Activated CD4-positive, alpha-beta T cell treated with anti-CD3 and anti-CD28 coated beads for 36 hours (primary cell): ENCODE results near the gene ATXN1. TPM values are rescaled to one million over a fixed set of nuclear protein-coding genes. Genes with fewer than 3 reads are reported as not detected.
A peak's percentile ranks its signal among the peaks of the same experiment; 100 is the strongest.
"Not testable (repeated sequence)": the region's sequence is repeated elsewhere in the genome, so short reads cannot be mapped to it uniquely, and the experiment has no call there.

ENCODE experiments used
- ATAC-seq: fragments of 200-7000 bp; cut with Tn5 transposase; one replicate; pipeline ENCODE4 v1.10.0; 2021; ENCODE audit warnings: mild to moderate bottlenecking, moderate library complexity
- CTCF ChIA-PET: fragments of 350-600 bp; sonication (Branson Sonifier 250); formaldehyde crosslinking; loops from one replicate; lab custom pipeline; 2021; ENCODE audit warnings: antibody characterized with exemption; lab: Charles Lee
- POLR2A ChIA-PET: fragments of 350-600 bp; sonication (Branson Sonifier 250); formaldehyde crosslinking; loops from one replicate; lab custom pipeline; 2021; ENCODE audit warnings: antibody characterized with exemption, inconsistent platforms; lab: Charles Lee
- DNase-seq: peaks from one replicate; pipeline ENCODE4 v3.0.0-alpha.2; 2020
- H3K27ac Mint-ChIP-seq: one replicate; pipeline ENCODE4 v1.8.0; 2021; ENCODE audit warnings: mixed read lengths
- H3K27me3 Mint-ChIP-seq: one replicate; pipeline ENCODE4 v1.8.0; 2021; ENCODE audit warnings: mixed read lengths
- H3K36me3 Mint-ChIP-seq: one replicate; pipeline ENCODE4 v1.8.0; 2021; ENCODE audit warnings: low read depth, mixed read lengths
- H3K4me1 Mint-ChIP-seq: one replicate; pipeline ENCODE4 v1.8.0; 2021; ENCODE audit warnings: mixed read lengths
- H3K4me3 Mint-ChIP-seq: one replicate; pipeline ENCODE4 v1.8.0; 2021; ENCODE audit warnings: mild to moderate bottlenecking, moderate library complexity, mixed read lengths
- H3K9me3 Mint-ChIP-seq: one replicate; pipeline ENCODE4 v1.8.0; 2021; ENCODE audit warnings: low read depth, mixed read lengths
- intact Hi-C, 2 experiments: fragments of 100-400 bp; cut with DNase I in 1 of 2; cut with micrococcal nuclease in 1 of 2; formaldehyde crosslinking; loops; one replicate each; pipeline versions ENCODE4 v1.14.2 to v1.15.1; 2022 to 2024; cut with DNase I, micrococcal nuclease
- total RNA-seq, 2 experiments: library from RNA; stranded (reverse); gene quantifications; one replicate each; pipeline ENCODE4 v1.2.3, GENCODE V29; 2021

The ATXN1 gene
- total RNA-seq, 2 experiments from 2014 or later: 19.8 to 22.8 TPM

DNA sequence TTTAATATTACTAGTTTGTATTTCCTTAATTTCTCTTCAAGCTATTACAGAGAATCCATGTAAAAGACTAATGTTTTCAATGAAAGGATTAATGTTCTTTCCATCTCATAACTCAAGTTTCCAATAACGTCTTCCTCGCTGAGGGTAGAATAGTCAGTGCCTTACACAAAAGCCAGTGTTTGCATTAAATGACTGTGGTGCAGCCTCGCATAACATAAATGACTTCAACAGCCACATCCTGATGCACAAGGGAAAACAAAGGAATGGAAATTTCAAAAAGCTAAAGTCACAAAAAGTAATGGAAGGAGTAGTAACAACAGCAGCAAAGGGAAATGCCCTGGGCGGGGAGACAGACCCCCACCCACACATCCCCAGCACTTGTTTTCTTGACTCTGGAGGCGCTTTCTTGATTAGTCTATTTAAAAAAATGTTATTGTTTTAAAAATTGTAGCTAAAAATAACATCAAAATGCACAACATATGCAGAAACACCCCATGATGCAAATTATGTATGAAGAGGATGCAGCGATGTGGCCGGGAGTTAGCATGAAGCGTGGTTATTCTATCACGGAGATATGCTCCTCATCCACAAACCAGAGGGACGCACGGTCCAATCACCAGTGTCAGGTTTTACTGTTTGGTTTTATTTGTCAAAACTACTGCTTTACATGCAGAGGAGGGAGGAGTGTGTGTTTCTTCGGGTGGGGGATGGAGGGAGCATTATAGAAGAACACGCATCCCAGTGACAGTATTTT, 294.3 kb downstream of the ATXN1 start:
- intact Hi-C loops: no loop called here
- POLR2A ChIA-PET: no interaction called here
- no peak for DNase-seq
- ATAC-seq: peak; percentile 22
- peaks cover 48% of the 10 kb centered on the region for H3K4me1 Mint-ChIP-seq
- no peak overlapping the region for H3K4me3 Mint-ChIP-seq
- H3K27ac Mint-ChIP-seq: peak overlapping the region; percentile 53
- CTCF ChIA-PET: interaction anchor here (0.7 to 1.1 kb wide), 3 partner anchors 12 to 28 kb away, joined by 3 to 4 read pairs (median 3); no protein-coding TSS in a partner anchor
- H3K9me3 Mint-ChIP-seq: no peaks in the 10 kb centered on the region
- H3K27me3 Mint-ChIP-seq: no peaks in the 10 kb centered on the region
- peaks cover 19% of the 10 kb centered on the region for H3K36me3 Mint-ChIP-seq

- POLR2A ChIA-PET: no interaction called here
Observed at GRCh38 chr6:16464045-16464444, 297.2 kb downstream of the ATXN1 start.

DNA sequence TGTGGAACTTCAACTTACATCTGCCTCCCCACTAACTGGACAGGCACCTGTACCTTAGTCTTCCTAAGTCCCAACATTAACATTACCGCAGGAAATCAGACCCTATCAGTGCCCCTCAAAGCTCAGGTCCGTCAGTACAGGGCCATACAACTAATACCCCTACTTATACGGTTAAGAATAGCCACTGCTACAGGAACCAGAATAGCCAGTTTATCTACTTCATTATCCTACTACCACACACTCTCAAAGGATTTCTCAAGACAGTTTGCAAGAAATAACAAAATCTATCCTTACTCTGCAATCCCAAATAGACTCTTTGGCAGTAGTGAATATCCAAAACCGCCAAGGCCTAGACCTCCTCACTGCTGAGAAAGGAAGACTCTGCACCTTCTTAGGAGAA, 298.0 kb downstream of the ATXN1 start:
- intact Hi-C loops, H3K27me3 Mint-ChIP-seq, H3K27ac Mint-ChIP-seq, H3K4me3 Mint-ChIP-seq, H3K9me3 Mint-ChIP-seq, ATAC-seq, DNase-seq, CTCF ChIA-PET, POLR2A ChIA-PET: not testable (repeated sequence)
- Mint-ChIP-seq H3K4me1 (peaks cover 24% of the 10 kb centered on the region), H3K36me3 (peaks cover 15% of the 10 kb centered on the region)

More at GRCh38 chr6:16464045-16464444, 297.2 kb downstream of the ATXN1 start:
- Mint-ChIP-seq H3K4me3 (no peak overlapping the region), H3K27me3 (no peaks in the 10 kb centered on the region), H3K4me1 (peaks cover 31% of the 10 kb centered on the region), H3K36me3 (peaks cover 15% of the 10 kb centered on the region), H3K9me3 (no peaks in the 10 kb centered on the region), H3K27ac (no peak overlapping the region)
- no peak for DNase-seq
- intact Hi-C loops: no loop called here
- no peak for ATAC-seq
- CTCF ChIA-PET: interaction anchor here (0.9 kb wide), 1 partner anchor 24 kb away, joined by 3 read pairs; no protein-coding TSS in a partner anchor

DNA sequence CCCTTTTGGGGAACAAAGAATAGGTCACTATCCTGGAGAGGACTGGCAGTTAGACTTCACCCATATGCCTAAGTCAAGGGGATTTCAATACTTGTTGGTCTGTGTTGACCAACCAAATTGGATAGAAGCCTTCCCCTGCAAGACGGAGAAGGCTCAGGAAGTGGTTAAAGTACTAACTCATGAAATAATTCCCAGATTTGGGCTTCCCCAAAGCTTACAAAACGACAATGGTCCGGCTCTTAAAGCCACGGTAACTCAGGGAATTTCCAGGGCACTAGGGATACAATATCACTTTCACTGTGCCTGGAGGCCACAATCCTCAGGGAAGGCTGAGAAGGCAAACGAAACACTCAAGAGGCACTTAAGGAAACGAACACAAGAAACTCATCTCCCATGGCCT, 299.8 kb downstream of the ATXN1 start:
- Mint-ChIP-seq H3K9me3 (peaks cover 4% of the 10 kb centered on the region), H3K27me3 (no peaks in the 10 kb centered on the region), H3K4me3 (no peak overlapping the region), H3K4me1 (peaks cover 12% of the 10 kb centered on the region), H3K36me3 (peaks cover 21% of the 10 kb centered on the region), H3K27ac (no peak overlapping the region)
- ChIA-PET POLR2A (no interaction called here), CTCF (no interaction called here)
- DNase-seq (no peak), ATAC-seq (no peak)
- intact Hi-C loops: no loop called here

DNA sequence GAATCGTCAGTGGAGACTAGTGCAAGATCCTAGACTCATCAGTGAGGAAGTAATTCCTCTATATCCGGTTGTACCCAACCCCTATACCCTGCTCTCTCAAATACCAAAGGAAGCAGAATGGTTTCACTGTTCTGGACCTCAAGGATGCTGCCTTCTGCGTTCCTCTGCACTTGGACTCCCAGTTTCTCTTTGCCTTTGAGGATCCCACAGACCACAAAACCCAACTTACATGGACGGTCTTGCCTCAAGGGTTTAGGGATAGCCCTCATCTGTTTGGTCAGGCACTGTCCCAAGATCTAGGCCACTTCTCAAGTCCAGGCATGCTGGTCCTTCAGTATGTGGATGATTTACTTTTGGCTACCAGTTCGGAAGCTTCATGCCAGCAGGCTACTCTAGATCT, 301.8 kb downstream of the ATXN1 start:
- H3K27ac Mint-ChIP-seq, ATAC-seq, POLR2A ChIA-PET, H3K27me3 Mint-ChIP-seq, H3K9me3 Mint-ChIP-seq, CTCF ChIA-PET, H3K4me3 Mint-ChIP-seq, H3K4me1 Mint-ChIP-seq, intact Hi-C loops, DNase-seq: not testable (repeated sequence)
- H3K36me3 Mint-ChIP-seq: peaks cover 20% of the 10 kb centered on the region

GRCh38 chr6:16452348-16452747, 308.9 kb downstream of the ATXN1 start:
- peaks cover 6% of the 10 kb centered on the region for H3K9me3 Mint-ChIP-seq
- DNase-seq (no peak), ATAC-seq (peak; percentile 47)
- CTCF ChIA-PET: no interaction called here
- POLR2A ChIA-PET: no interaction called here
- peaks cover 11% of the 10 kb centered on the region for H3K4me1 Mint-ChIP-seq
- H3K27ac Mint-ChIP-seq: no peak overlapping the region
- no peaks in the 10 kb centered on the region for H3K27me3 Mint-ChIP-seq
- peaks cover 9% of the 10 kb centered on the region for H3K36me3 Mint-ChIP-seq
- H3K4me3 Mint-ChIP-seq: no peak overlapping the region
- intact Hi-C loops: loop anchor here in 1 of 2 experiments (2.0 kb wide), 1 partner anchor 18 kb away; no protein-coding TSS in a partner anchor

GRCh38 chr6:16450821-16451220, 310.4 kb downstream of the ATXN1 start:
- ATAC-seq (no peak), DNase-seq (no peak)
- ChIA-PET POLR2A (no interaction called here), CTCF (no interaction called here)
- peaks cover 2% of the 10 kb centered on the region for H3K9me3 Mint-ChIP-seq
- no peaks in the 10 kb centered on the region for H3K27me3 Mint-ChIP-seq
- H3K36me3 Mint-ChIP-seq: peaks cover 7% of the 10 kb centered on the region
- H3K27ac Mint-ChIP-seq: no peak overlapping the region
- intact Hi-C loops: no loop called here
- H3K4me1 Mint-ChIP-seq: peaks cover 14% of the 10 kb centered on the region
- H3K4me3 Mint-ChIP-seq: no peak overlapping the region

DNA sequence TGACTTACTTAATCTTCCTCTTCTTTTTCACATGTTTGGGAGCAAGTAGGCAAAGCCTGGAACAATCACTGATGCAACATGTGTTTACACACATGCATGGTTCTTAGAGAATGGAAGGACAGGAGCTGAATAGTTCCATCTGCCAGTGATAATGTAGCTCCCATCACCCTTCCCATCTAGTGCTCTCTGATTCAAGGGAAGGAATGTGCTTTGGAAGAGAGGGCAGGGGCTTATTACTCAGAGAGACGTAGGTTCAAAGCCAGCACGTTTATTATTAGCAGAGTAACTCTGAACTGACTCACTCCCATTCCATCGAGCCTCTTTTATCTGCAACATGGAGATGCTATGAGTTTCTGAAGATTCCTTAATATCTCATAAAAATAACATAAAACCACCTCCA, 311.0 kb downstream of the ATXN1 start:
- intact Hi-C loops: no loop called here
- no peaks in the 10 kb centered on the region for H3K9me3 Mint-ChIP-seq
- ChIA-PET CTCF (interaction anchor here (1.0 kb wide), 1 partner anchor 11 kb away, joined by 3 read pairs; no protein-coding TSS in a partner anchor), POLR2A (no interaction called here)
- H3K27me3 Mint-ChIP-seq: no peaks in the 10 kb centered on the region
- no peak overlapping the region for H3K4me3 Mint-ChIP-seq
- ATAC-seq: no peak
- no peak overlapping the region for H3K27ac Mint-ChIP-seq
- DNase-seq: no peak
- peaks cover 3% of the 10 kb centered on the region for H3K36me3 Mint-ChIP-seq
- H3K4me1 Mint-ChIP-seq: peaks cover 14% of the 10 kb centered on the region

DNA sequence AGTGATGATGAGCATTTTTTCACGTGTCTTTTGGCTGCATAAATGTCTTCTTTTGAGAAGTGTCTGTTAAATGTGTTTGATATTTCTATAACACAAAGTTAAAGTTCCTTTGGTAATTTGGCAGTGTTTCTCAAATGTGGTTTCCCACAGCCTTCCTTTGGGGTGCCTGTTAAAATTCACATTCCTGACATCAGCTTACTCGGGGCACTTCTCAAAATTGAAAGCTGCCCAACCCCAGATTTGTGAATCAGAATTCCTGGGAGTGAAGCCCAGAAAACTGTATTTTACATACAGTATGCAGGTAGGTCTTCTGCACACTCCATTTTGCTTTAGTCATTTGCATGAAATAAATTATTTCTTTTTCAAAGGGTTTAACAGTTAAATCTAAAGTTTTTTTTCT, 315.0 kb downstream of the ATXN1 start:
- intact Hi-C loops: no loop called here
- H3K4me3 Mint-ChIP-seq: no peak overlapping the region
- ChIA-PET POLR2A (no interaction called here), CTCF (no interaction called here)
- H3K27me3 Mint-ChIP-seq: no peaks in the 10 kb centered on the region
- DNase-seq (no peak), ATAC-seq (no peak)
- no peaks in the 10 kb centered on the region for H3K9me3 Mint-ChIP-seq
- H3K27ac Mint-ChIP-seq: no peak overlapping the region
- peaks cover 26% of the 10 kb centered on the region for H3K4me1 Mint-ChIP-seq
- peaks cover 5% of the 10 kb centered on the region for H3K36me3 Mint-ChIP-seq

GRCh38 chr6:16442031-16442430, 319.2 kb downstream of the ATXN1 start:
- Mint-ChIP-seq H3K4me1 (peaks cover 50% of the 10 kb centered on the region), H3K4me3 (no peak overlapping the region), H3K27me3 (no peaks in the 10 kb centered on the region), H3K27ac (no peak overlapping the region), H3K36me3 (peaks cover 11% of the 10 kb centered on the region), H3K9me3 (no peaks in the 10 kb centered on the region)
- ChIA-PET POLR2A (no interaction called here), CTCF (no interaction called here)
- intact Hi-C loops: loop anchor here in 1 of 2 experiments (2.0 kb wide), 1 partner anchor 33 kb away; no protein-coding TSS in a partner anchor
- DNase-seq (no peak), ATAC-seq (no peak)

DNA sequence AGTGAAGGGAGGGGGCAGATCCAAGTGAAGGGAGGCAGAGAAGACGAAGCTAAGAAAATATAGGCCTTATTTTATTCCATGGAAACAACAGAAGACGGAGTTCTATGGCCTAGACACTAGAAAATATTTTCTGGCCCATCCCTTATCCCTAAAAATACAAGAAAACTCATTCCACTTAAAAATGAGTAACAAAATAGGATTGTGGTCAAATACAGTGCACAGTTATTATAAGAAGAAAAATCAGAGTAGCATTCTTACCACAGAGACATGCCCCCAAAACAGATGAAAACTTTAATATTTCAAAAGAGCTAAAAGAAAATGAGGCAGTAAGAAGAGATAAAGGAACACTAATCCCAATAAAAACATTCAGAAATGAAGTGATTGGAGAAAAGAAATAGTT, 320.0 kb downstream of the ATXN1 start:
- DNase-seq (no peak), ATAC-seq (no peak)
- no peaks in the 10 kb centered on the region for H3K27me3 Mint-ChIP-seq
- ChIA-PET CTCF (interaction anchor here (0.7 to 0.8 kb wide), 2 partner anchors 21 to 1066 kb away, joined by 3 read pairs; no protein-coding TSS in a partner anchor), POLR2A (no interaction called here)
- intact Hi-C loops: no loop called here
- no peak overlapping the region for H3K4me3 Mint-ChIP-seq
- H3K9me3 Mint-ChIP-seq: no peaks in the 10 kb centered on the region
- H3K36me3 Mint-ChIP-seq: peaks cover 16% of the 10 kb centered on the region
- peaks cover 57% of the 10 kb centered on the region for H3K4me1 Mint-ChIP-seq
- H3K27ac Mint-ChIP-seq: no peak overlapping the region
